Measurements from ENCODE around the gene FBLN1.

FBLN1 gene

DNA sequence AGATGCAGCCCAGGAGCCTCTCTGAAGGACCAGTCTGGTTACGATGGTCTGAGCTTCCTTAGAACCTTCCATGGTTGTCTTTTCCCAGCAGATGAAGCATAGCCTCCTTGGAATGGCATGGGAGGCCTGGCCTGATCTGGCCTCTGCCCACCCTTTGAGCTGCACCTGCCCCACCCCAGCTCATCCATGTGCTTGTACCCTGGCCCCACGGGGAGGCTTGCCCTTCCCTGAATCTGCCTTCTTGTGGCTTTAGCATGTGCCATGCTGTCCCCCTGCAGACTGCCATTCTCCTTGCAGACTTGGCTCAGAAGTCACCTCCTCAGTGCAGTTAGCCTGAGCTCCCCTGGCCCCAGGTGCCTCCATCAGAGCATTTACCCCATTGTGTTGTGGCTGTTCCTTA is 62.5 kb downstream of the FBLN1 start:
- TF ChIP-seq ZFX (IDR thresholded peaks at IDR 0.05; ENCODE audit: borderline replicate concordance) = no peak
- TF ChIP-seq, protein P1, sequence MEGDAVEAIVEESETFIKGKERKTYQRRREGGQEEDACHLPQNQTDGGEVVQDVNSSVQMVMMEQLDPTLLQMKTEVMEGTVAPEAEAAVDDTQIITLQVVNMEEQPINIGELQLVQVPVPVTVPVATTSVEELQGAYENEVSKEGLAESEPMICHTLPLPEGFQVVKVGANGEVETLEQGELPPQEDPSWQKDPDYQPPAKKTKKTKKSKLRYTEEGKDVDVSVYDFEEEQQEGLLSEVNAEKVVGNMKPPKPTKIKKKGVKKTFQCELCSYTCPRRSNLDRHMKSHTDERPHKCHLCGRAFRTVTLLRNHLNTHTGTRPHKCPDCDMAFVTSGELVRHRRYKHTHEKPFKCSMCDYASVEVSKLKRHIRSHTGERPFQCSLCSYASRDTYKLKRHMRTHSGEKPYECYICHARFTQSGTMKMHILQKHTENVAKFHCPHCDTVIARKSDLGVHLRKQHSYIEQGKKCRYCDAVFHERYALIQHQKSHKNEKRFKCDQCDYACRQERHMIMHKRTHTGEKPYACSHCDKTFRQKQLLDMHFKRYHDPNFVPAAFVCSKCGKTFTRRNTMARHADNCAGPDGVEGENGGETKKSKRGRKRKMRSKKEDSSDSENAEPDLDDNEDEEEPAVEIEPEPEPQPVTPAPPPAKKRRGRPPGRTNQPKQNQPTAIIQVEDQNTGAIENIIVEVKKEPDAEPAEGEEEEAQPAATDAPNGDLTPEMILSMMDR (IDR thresholded peaks at IDR 0.05) = no peak
- no peak overlapping the region for H3K27ac ChIP-seq

DNA sequence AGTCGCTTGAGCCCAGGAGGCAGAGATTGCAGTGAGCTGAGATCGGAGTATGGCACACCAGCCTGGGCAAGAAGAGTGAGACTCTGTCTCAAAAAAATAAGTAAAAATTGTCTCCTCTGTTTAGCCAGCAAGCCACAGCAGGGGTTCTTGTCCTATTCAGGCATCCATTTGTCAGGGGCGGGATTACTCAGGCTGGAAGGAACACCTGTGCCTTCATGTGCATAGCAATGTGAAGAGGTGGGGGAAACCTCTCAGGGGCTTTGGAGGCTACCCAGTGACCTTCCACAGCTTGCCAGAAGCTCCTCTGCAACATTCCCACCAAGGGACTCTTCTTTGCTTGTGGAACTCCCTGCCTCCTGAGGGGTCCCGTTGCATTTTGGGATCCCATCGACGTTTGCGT is 63.3 kb downstream of the FBLN1 start:
- no peak for TF ChIP-seq ZFX (IDR thresholded peaks at IDR 0.05; ENCODE audit: borderline replicate concordance)
- TF ChIP-seq, protein P1 (IDR thresholded peaks at IDR 0.05) = no peak
- H3K27ac ChIP-seq = no peak overlapping the region

DNA sequence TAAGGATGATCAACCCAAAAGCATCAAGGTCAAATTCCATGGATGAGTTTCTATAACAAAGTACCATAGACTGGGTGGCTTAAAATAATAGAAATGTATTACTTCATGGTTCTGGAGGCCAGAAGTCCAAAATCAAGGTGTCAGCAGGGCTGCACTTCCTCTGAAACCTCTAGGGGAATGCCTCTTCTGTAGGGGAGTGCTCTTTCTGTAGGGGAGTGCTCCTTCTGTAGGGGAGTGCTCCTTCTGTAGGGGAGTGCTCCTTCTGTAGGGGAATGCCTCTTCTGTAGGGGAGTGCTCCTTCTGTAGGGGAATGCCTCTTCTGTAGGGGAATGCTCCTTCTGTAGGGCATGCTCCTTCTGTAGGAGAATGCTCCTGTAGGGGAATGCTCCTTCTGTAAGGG is 65.5 kb downstream of the FBLN1 start:
- no peak overlapping the region for H3K27ac ChIP-seq
- TF ChIP-seq, protein P1 (IDR thresholded peaks at IDR 0.05) = no peak
- no peak for TF ChIP-seq ZFX (IDR thresholded peaks at IDR 0.05; ENCODE audit: borderline replicate concordance)

DNA sequence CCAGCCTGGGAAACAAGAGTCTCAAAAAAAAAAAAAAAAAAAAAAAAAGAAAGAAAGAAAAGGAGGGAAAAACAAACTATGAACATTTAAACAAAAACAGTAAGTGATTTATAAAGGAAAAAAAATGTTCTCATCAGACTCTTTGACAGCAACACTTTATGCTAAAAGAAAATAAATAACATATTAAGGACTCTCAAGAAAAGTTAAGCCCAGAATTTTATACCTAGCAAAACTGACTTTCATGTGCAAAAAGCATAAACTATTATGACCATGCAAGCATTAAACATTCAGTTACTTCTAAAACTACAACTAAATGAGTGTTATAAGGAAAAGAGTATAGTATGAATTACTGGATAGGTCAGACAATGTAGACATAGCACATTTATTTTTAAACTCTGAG is 68.4 kb downstream of the FBLN1 start:
- H3K27ac ChIP-seq = no peak overlapping the region
- no peak for TF ChIP-seq ZFX (IDR thresholded peaks at IDR 0.05; ENCODE audit: borderline replicate concordance)
- TF ChIP-seq, protein P1 (IDR thresholded peaks at IDR 0.05) = no peak

DNA sequence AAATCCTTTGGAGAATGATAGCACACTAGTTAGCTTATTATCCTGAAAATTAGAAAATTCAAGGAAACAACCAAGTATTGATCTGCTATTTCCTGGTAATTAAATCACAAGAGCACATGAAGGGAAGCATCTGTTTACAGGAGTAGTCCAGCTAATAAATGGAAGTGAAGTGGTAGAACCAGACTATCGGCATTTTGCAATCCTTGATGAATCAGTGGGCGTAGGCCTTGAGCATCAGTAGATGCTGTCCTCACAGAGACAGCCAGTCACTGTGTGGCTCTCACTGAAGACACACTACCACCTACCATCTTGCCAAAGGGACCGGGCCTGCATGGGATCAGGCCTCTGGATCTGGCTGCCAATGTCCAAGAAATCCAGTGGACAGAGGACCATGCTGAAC is 69.8 kb downstream of the FBLN1 start:
- TF ChIP-seq, protein P1 (IDR thresholded peaks at IDR 0.05) = no peak
- no peak for TF ChIP-seq ZFX (IDR thresholded peaks at IDR 0.05; ENCODE audit: borderline replicate concordance)
- H3K27ac ChIP-seq = no peak overlapping the region

GRCh38 chr22:45574069-45574703 is 71.5 kb downstream of the FBLN1 start:
- no peak for TF ChIP-seq ZFX (IDR thresholded peaks at IDR 0.05; ENCODE audit: borderline replicate concordance)
- TF ChIP-seq, protein P1 (IDR thresholded peaks at IDR 0.05) = no peak

GRCh38 chr22:45575173-45575572 is 72.5 kb downstream of the FBLN1 start:
- TF ChIP-seq ZFX (IDR thresholded peaks at IDR 0.05; ENCODE audit: borderline replicate concordance) = no peak
- TF ChIP-seq, protein P1 (IDR thresholded peaks at IDR 0.05) = no peak
- no peak overlapping the region for H3K27ac ChIP-seq

More at GRCh38 chr22:45574069-45574703, 71.5 kb downstream of the FBLN1 start:
- H3K27ac ChIP-seq = no peak overlapping the region
